ELF-1 (cell line): ENCODE data around the gene FAM193A.
"Not testable (repeated sequence)": the region's sequence is repeated elsewhere in the genome, so short reads cannot be mapped to it uniquely, and the experiment has no call there.

ENCODE experiments used
- DNase-seq: peaks from one replicate; pipeline ENCODE4 v3.0.0-alpha.2; 2016; ENCODE audit warnings: low read depth, low spot score

The FAM193A gene

GRCh38 chr4:2780643-2781042 lies 244.2 kb downstream of the FAM193A start:
- not testable (repeated sequence) for DNase-seq

GRCh38 chr4:2781911-2782310 lies 245.5 kb downstream of the FAM193A start:
- no peak for DNase-seq
